Measurements from ENCODE around the gene TRABD2B. TPM values are rescaled to one million over a fixed set of nuclear protein-coding genes. Genes with fewer than 3 reads are reported as not detected.

The TRABD2B gene
- polyA plus RNA-seq, 1 of the 3 experiments (the other 2 are of a cell fraction): 0.03 TPM

DNA sequence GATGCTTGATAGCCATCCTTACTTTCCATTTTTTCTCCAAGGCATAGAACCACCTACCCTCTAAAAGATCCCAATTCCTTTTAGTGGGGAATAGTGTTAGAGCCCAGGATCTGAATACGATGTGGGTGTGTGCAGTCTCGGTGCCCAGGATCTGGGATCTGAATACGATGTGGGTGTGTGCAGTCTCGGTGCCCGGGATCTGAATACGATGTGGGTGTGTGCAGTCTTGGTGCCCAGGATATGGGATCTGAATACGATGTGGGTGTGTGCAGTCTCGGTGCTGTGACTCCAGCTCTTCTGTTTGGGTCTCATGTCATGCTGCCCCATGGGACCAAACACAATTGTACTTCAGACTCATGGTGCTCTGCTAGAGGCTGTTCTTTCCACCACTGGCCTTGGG is 265.5 kb downstream of the TRABD2B start:
- no peaks in the 10 kb centered on the region for H3K79me2 ChIP-seq (ENCODE audit: insufficient read depth)
- no peak overlapping the region for H3K4me3 ChIP-seq (ENCODE audit: low read depth in 2 of 2, low read length in 1 of 2)
- H3K27me3 ChIP-seq (ENCODE audit: insufficient read depth): no peaks in the 10 kb centered on the region; the same call in 1 of the 2 replicates
- H3K27ac ChIP-seq (ENCODE audit: low read depth in 2 of 2, low read length in 1 of 2): no peak overlapping the region
- TF ChIP-seq, protein P1, sequence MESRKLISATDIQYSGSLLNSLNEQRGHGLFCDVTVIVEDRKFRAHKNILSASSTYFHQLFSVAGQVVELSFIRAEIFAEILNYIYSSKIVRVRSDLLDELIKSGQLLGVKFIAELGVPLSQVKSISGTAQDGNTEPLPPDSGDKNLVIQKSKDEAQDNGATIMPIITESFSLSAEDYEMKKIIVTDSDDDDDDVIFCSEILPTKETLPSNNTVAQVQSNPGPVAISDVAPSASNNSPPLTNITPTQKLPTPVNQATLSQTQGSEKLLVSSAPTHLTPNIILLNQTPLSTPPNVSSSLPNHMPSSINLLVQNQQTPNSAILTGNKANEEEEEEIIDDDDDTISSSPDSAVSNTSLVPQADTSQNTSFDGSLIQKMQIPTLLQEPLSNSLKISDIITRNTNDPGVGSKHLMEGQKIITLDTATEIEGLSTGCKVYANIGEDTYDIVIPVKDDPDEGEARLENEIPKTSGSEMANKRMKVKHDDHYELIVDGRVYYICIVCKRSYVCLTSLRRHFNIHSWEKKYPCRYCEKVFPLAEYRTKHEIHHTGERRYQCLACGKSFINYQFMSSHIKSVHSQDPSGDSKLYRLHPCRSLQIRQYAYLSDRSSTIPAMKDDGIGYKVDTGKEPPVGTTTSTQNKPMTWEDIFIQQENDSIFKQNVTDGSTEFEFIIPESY (IDR thresholded peaks at IDR 0.05; ENCODE audit: borderline replicate concordance, low read depth): no peak
- no peak for TF ChIP-seq SIN3A (IDR thresholded peaks at IDR 0.05; ENCODE audit: borderline replicate concordance, low read depth, low read length)
- TF ChIP-seq TCF12 (IDR thresholded peaks at IDR 0.05): no peak
- TF ChIP-seq, protein P2, sequence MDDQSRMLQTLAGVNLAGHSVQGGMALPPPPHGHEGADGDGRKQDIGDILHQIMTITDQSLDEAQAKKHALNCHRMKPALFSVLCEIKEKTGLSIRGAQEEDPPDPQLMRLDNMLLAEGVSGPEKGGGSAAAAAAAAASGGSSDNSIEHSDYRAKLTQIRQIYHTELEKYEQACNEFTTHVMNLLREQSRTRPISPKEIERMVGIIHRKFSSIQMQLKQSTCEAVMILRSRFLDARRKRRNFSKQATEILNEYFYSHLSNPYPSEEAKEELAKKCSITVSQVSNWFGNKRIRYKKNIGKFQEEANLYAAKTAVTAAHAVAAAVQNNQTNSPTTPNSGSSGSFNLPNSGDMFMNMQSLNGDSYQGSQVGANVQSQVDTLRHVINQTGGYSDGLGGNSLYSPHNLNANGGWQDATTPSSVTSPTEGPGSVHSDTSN (IDR thresholded peaks at IDR 0.05): no peak
- no peak for TF ChIP-seq GABPA (IDR thresholded peaks at IDR 0.05; ENCODE audit: low read depth)
- TF ChIP-seq POLR2AphosphoS5 (IDR thresholded peaks at IDR 0.05; ENCODE audit: low read depth, low read length): no peak
- TF ChIP-seq, protein P3, sequence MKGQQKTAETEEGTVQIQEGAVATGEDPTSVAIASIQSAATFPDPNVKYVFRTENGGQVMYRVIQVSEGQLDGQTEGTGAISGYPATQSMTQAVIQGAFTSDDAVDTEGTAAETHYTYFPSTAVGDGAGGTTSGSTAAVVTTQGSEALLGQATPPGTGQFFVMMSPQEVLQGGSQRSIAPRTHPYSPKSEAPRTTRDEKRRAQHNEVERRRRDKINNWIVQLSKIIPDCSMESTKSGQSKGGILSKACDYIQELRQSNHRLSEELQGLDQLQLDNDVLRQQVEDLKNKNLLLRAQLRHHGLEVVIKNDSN (IDR thresholded peaks at IDR 0.05; ENCODE audit: borderline replicate concordance, low read depth): no peak
- no peak for TF ChIP-seq EP300 (IDR thresholded peaks at IDR 0.05; ENCODE audit: borderline replicate concordance in 1 of 2, low read depth in 1 of 2, low read length in 1 of 2)
- no peak for TF ChIP-seq FOXM1 (IDR thresholded peaks at IDR 0.05; ENCODE audit: low read depth)
- no peak for TF ChIP-seq SMC3 (IDR thresholded peaks at IDR 0.05; ENCODE audit: low read depth, low read length)
- no peak for TF ChIP-seq FOSL2 (IDR thresholded peaks at IDR 0.05; ENCODE audit: borderline replicate concordance, low read depth)
- TF ChIP-seq, protein P4, sequence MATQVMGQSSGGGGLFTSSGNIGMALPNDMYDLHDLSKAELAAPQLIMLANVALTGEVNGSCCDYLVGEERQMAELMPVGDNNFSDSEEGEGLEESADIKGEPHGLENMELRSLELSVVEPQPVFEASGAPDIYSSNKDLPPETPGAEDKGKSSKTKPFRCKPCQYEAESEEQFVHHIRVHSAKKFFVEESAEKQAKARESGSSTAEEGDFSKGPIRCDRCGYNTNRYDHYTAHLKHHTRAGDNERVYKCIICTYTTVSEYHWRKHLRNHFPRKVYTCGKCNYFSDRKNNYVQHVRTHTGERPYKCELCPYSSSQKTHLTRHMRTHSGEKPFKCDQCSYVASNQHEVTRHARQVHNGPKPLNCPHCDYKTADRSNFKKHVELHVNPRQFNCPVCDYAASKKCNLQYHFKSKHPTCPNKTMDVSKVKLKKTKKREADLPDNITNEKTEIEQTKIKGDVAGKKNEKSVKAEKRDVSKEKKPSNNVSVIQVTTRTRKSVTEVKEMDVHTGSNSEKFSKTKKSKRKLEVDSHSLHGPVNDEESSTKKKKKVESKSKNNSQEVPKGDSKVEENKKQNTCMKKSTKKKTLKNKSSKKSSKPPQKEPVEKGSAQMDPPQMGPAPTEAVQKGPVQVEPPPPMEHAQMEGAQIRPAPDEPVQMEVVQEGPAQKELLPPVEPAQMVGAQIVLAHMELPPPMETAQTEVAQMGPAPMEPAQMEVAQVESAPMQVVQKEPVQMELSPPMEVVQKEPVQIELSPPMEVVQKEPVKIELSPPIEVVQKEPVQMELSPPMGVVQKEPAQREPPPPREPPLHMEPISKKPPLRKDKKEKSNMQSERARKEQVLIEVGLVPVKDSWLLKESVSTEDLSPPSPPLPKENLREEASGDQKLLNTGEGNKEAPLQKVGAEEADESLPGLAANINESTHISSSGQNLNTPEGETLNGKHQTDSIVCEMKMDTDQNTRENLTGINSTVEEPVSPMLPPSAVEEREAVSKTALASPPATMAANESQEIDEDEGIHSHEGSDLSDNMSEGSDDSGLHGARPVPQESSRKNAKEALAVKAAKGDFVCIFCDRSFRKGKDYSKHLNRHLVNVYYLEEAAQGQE (IDR thresholded peaks at IDR 0.05; ENCODE audit: low read depth, low read length): no peak
- TF ChIP-seq, protein P5, sequence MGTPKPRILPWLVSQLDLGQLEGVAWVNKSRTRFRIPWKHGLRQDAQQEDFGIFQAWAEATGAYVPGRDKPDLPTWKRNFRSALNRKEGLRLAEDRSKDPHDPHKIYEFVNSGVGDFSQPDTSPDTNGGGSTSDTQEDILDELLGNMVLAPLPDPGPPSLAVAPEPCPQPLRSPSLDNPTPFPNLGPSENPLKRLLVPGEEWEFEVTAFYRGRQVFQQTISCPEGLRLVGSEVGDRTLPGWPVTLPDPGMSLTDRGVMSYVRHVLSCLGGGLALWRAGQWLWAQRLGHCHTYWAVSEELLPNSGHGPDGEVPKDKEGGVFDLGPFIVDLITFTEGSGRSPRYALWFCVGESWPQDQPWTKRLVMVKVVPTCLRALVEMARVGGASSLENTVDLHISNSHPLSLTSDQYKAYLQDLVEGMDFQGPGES (IDR thresholded peaks at IDR 0.05; ENCODE audit: low read depth, low read length): no peak
- TF ChIP-seq MXI1 (IDR thresholded peaks at IDR 0.05; ENCODE audit: low read depth, low read length): no peak
- TF ChIP-seq MEF2A (IDR thresholded peaks at IDR 0.05; ENCODE audit: borderline replicate concordance, low read depth): no peak
- TF ChIP-seq, protein P6, sequence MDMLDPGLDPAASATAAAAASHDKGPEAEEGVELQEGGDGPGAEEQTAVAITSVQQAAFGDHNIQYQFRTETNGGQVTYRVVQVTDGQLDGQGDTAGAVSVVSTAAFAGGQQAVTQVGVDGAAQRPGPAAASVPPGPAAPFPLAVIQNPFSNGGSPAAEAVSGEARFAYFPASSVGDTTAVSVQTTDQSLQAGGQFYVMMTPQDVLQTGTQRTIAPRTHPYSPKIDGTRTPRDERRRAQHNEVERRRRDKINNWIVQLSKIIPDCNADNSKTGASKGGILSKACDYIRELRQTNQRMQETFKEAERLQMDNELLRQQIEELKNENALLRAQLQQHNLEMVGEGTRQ (IDR thresholded peaks at IDR 0.05; ENCODE audit: borderline replicate concordance, low read depth, low read length): no peak
- no peak for TF ChIP-seq FOXJ3 (CRISPR knock-in tag; IDR thresholded peaks at IDR 0.05)
- no peak for TF ChIP-seq JUND (IDR thresholded peaks at IDR 0.05)
- TF ChIP-seq RXRA (IDR thresholded peaks at IDR 0.05; ENCODE audit: borderline replicate concordance, low read depth): no peak
- TF ChIP-seq EZH2phosphoT487 (IDR thresholded peaks at IDR 0.05; ENCODE audit: borderline replicate concordance, low read depth): no peak
- no peaks in the 10 kb centered on the region for H3K36me3 ChIP-seq (replicated peaks in 1 of 2; ENCODE audit: control insufficient read depth in 1 of 2, insufficient read depth in 2 of 2, low read length in 1 of 2)
- 52% methylated on average over 7 of the region's 8 CpGs for WGBS (ENCODE audit: low lambda C conversion rate)
- H4K20me1 ChIP-seq (ENCODE audit: insufficient read depth): no peaks in the 10 kb centered on the region
- H3K9ac ChIP-seq: no peak overlapping the region
- POLR2A ChIA-PET: no interaction called here
- no peaks in the 10 kb centered on the region for H3F3A ChIP-seq (replicated peaks; ENCODE audit: insufficient read depth)
- CTCF ChIA-PET: interaction anchor here (3.7 to 37.6 kb wide), 2 partner anchors 21 to 307 kb away, joined by 13 to 1422 read pairs; partner anchors contain the start of genes FOXD2 and FOXE3
- no peak overlapping the region for H3K4me2 ChIP-seq
- H3K9me2 ChIP-seq: no peaks in the 10 kb centered on the region
- no peaks in the 10 kb centered on the region for H3K4me1 ChIP-seq (ENCODE audit: control insufficient read depth in 1 of 2, insufficient read depth in 2 of 2, low read depth in 1 of 2, low read length in 1 of 2)
- H3K9me3 ChIP-seq: no peaks in the 10 kb centered on the region
- DNase-seq: no peak
- H2AFZ ChIP-seq (ENCODE audit: low read depth): no peak overlapping the region

Data from SK-N-SH (cell line).